Measurements from ENCODE around the gene PTTG1IP2.

PTTG1IP2 gene

DNA sequence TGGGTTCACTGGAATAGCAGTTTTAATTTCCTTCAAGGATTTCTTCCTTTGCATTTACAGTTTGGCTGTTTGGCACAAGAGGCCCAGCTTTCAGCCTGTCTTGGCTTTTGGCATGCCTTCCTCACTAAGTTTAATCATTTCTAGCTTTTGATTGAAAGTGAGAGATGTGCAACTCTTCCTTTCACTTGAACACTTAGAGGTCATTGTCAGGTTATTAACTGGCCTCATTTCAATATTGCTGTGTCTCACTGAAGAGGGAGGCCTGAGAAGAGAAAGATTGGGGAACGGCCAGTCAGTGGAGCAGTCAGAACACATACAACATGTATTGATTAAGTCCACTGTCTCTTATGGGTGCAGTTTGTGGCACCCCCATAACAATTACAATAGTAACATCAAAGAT, 33.9 kb downstream of the PTTG1IP2 start:
- TF ChIP-seq FOXP2 (optimal IDR thresholded peaks at IDR 0.05; ENCODE audit: borderline replicate concordance, extremely low read depth, extremely low read length, insufficient read depth) (no peak), SIN3A (IDR thresholded peaks at IDR 0.05; ENCODE audit: borderline replicate concordance, insufficient read depth, low read length) (no peak), POLR2AphosphoS5 (IDR thresholded peaks at IDR 0.05; ENCODE audit: low read depth, low read length) (no peak), TAF1 (IDR thresholded peaks at IDR 0.05; ENCODE audit: borderline replicate concordance, insufficient read depth, low read length) (no peak)
- TF ChIP-seq, protein P1, sequence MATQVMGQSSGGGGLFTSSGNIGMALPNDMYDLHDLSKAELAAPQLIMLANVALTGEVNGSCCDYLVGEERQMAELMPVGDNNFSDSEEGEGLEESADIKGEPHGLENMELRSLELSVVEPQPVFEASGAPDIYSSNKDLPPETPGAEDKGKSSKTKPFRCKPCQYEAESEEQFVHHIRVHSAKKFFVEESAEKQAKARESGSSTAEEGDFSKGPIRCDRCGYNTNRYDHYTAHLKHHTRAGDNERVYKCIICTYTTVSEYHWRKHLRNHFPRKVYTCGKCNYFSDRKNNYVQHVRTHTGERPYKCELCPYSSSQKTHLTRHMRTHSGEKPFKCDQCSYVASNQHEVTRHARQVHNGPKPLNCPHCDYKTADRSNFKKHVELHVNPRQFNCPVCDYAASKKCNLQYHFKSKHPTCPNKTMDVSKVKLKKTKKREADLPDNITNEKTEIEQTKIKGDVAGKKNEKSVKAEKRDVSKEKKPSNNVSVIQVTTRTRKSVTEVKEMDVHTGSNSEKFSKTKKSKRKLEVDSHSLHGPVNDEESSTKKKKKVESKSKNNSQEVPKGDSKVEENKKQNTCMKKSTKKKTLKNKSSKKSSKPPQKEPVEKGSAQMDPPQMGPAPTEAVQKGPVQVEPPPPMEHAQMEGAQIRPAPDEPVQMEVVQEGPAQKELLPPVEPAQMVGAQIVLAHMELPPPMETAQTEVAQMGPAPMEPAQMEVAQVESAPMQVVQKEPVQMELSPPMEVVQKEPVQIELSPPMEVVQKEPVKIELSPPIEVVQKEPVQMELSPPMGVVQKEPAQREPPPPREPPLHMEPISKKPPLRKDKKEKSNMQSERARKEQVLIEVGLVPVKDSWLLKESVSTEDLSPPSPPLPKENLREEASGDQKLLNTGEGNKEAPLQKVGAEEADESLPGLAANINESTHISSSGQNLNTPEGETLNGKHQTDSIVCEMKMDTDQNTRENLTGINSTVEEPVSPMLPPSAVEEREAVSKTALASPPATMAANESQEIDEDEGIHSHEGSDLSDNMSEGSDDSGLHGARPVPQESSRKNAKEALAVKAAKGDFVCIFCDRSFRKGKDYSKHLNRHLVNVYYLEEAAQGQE (IDR thresholded peaks at IDR 0.05; ENCODE audit: insufficient read depth in 1 of 2, low read depth in 2 of 2, low read length in 2 of 2), result no peak

DNA sequence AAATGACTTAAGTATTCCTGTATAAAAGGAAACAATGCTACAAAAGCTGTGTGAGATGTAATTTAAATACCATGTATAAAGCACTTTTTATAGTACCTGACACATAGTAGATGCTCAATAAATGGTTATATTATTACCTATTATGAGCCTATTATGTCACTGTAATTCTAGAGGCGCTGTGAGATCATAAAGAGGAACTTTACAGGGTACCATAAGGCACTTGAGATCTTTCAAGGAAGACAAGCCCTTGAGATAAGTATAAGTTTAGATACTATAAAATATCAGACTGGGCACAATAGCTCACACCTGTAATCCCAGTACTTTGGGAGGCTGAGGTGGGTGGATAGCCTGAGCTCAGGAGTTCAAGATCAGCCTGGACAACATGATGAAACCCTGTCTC, 38.3 kb downstream of the PTTG1IP2 start:
- TF ChIP-seq SIN3A (IDR thresholded peaks at IDR 0.05; ENCODE audit: borderline replicate concordance, insufficient read depth, low read length) (no peak), TAF1 (IDR thresholded peaks at IDR 0.05; ENCODE audit: borderline replicate concordance, insufficient read depth, low read length) (no peak), FOXP2 (optimal IDR thresholded peaks at IDR 0.05; ENCODE audit: borderline replicate concordance, extremely low read depth, extremely low read length, insufficient read depth) (no peak), POLR2AphosphoS5 (IDR thresholded peaks at IDR 0.05; ENCODE audit: low read depth, low read length) (no peak)
- TF ChIP-seq, protein P1 (IDR thresholded peaks at IDR 0.05; ENCODE audit: insufficient read depth in 1 of 2, low read depth in 2 of 2, low read length in 2 of 2), result no peak

DNA sequence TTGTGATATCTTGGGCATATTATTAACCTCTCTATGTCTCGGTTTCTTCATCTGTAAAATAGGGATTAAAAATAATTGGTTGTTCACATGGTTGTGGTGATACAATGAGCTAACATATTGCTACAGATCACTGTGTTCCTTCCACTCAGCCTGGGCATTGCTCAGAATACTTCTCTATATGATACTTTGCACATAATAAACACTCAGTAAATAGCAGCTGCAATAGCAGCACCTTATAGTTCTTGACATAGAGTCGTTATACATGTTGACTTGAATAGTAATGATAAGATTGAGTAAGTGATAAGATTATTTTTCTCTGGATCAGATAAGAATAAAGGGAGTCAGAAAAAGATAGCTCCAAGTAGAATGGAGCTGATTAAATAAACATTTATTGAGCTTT, 42.3 kb downstream of the PTTG1IP2 start:
- TF ChIP-seq SIN3A (IDR thresholded peaks at IDR 0.05; ENCODE audit: borderline replicate concordance, insufficient read depth, low read length) (no peak), TAF1 (IDR thresholded peaks at IDR 0.05; ENCODE audit: borderline replicate concordance, insufficient read depth, low read length) (no peak), POLR2AphosphoS5 (IDR thresholded peaks at IDR 0.05; ENCODE audit: low read depth, low read length) (no peak), FOXP2 (optimal IDR thresholded peaks at IDR 0.05; ENCODE audit: borderline replicate concordance, extremely low read depth, extremely low read length, insufficient read depth) (no peak)
- TF ChIP-seq, protein P1 (IDR thresholded peaks at IDR 0.05; ENCODE audit: insufficient read depth in 1 of 2, low read depth in 2 of 2, low read length in 2 of 2), result no peak

DNA sequence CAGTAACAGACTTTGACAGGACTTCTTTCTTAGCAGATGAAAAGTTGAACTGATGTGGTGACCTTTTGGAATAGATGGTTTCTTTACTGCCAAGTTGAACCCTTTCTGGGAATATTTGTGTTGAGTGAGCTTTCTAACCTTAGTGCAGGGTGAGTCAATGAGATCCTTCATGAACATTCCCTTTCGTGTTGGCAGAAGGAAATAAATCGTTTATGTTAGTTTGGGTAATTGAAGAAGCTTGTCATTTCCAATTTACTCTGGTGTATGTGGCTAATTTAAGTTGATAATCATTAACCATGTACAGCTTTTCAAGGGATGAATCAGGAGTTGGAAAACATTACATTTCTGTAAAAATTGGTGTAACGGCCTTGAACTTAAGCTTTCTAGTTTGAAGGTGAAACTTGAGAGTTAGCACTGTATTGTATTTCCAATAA, 43.4 kb downstream of the PTTG1IP2 start:
- no peak for TF ChIP-seq TAF1 (IDR thresholded peaks at IDR 0.05; ENCODE audit: borderline replicate concordance, insufficient read depth, low read length)
- TF ChIP-seq SIN3A (IDR thresholded peaks at IDR 0.05; ENCODE audit: borderline replicate concordance, insufficient read depth, low read length), result no peak
- TF ChIP-seq POLR2AphosphoS5 (IDR thresholded peaks at IDR 0.05; ENCODE audit: low read depth, low read length), result no peak
- no peak for TF ChIP-seq FOXP2 (optimal IDR thresholded peaks at IDR 0.05; ENCODE audit: borderline replicate concordance, extremely low read depth, extremely low read length, insufficient read depth)
- TF ChIP-seq, protein P1 (IDR thresholded peaks at IDR 0.05; ENCODE audit: insufficient read depth in 1 of 2, low read depth in 2 of 2, low read length in 2 of 2), result no peak

DNA sequence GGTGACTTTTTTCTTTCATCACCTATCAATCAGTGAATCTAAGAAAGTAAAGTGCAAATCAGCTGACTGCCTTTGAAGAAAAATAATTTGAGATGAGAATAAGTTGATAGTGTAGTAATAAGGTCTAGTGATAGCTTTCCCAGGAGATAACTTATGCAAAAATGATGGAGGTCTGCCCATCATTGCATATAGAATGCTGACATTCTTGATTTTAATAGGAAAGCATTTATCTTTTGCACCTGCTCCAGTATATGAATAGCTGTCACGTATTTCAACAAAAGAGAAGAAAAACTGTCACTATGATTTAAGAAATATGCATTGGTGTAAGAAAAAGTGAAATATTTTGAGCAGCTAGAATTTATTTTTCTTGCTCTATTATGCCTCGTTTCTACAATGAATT, 46.8 kb downstream of the PTTG1IP2 start:
- TF ChIP-seq TAF1 (IDR thresholded peaks at IDR 0.05; ENCODE audit: borderline replicate concordance, insufficient read depth, low read length) (no peak), POLR2AphosphoS5 (IDR thresholded peaks at IDR 0.05; ENCODE audit: low read depth, low read length) (no peak), SIN3A (IDR thresholded peaks at IDR 0.05; ENCODE audit: borderline replicate concordance, insufficient read depth, low read length) (no peak), FOXP2 (optimal IDR thresholded peaks at IDR 0.05; ENCODE audit: borderline replicate concordance, extremely low read depth, extremely low read length, insufficient read depth) (no peak)
- TF ChIP-seq, protein P1 (IDR thresholded peaks at IDR 0.05; ENCODE audit: insufficient read depth in 1 of 2, low read depth in 2 of 2, low read length in 2 of 2), result no peak
